CD4-positive, alpha-beta T cell (primary cell): ENCODE data around the gene KRTAP3-3. TPM values are rescaled to one million over a fixed set of nuclear protein-coding genes. Genes with fewer than 3 reads are reported as not detected.

Experiments used
- ATAC-seq: fragments of 200-7000 bp; cut with Tn5 transposase; one replicate; pipeline ENCODE4 v1.10.0; 2022; ENCODE audit warnings: mild to moderate bottlenecking; ENCODE audit not compliant: poor library complexity
- CTCF ChIA-PET: fragments of 350-600 bp; sonication (Branson Sonifier 250); formaldehyde crosslinking; loops from one replicate; lab custom pipeline; 2021; ENCODE audit warnings: antibody characterized with exemption, inconsistent platforms; lab: Charles Lee
- POLR2A ChIA-PET: fragments of 350-600 bp; sonication (Branson Sonifier 250); formaldehyde crosslinking; loops from one replicate; lab custom pipeline; 2021; ENCODE audit warnings: antibody characterized with exemption, inconsistent platforms; lab: Charles Lee
- DNase-seq, 14 experiments: peaks; one replicate each; pipeline ENCODE4 v3.0.0-alpha.2; 2013 to 2020; ENCODE audit warnings: mixed read lengths in 2 of 14
- H3K27ac ChIP-seq, 2 donors: one replicate each; pipeline versions ENCODE4 v1.5.1 to v1.7.0; 2013; ENCODE audit warnings: low read length in 2 of 2, low read depth in 1 of 2, mild to moderate bottlenecking in 1 of 2
- H3K27me3 ChIP-seq, 2 experiments: 1 replicate in 1 of 2; 2 replicates in 1 of 2; pipeline versions ENCODE4 v1.6.1 to v1.7.0; 2013; ENCODE audit warnings: low read length in 2 of 2, control low read depth in 1 of 2, mild to moderate bottlenecking in 1 of 2, moderate library complexity in 1 of 2; ENCODE audit not compliant: insufficient read depth in 2 of 2, control insufficient read depth in 1 of 2
- H3K36me3 ChIP-seq: one replicate; pipeline ENCODE4 v1.6.1; 2013; ENCODE audit warnings: low read length, control low read depth; ENCODE audit not compliant: insufficient read depth
- H3K4me1 ChIP-seq: one replicate; pipeline ENCODE4 v1.6.1; 2013; ENCODE audit warnings: low read length, control low read depth; ENCODE audit not compliant: insufficient read depth
- H3K4me3 ChIP-seq: one replicate; pipeline ENCODE4 v1.5.1; 2013; ENCODE audit warnings: mild to moderate bottlenecking, low read length, moderate library complexity
- H3K9me3 ChIP-seq, 2 experiments: 1 replicate in 1 of 2; 2 replicates in 1 of 2; pipeline versions ENCODE4 v1.6.1 to v1.7.0; 2013; ENCODE audit warnings: low read length in 2 of 2, mild to moderate bottlenecking in 2 of 2, control low read depth in 1 of 2, moderate library complexity in 1 of 2; ENCODE audit not compliant: control insufficient read depth in 1 of 2, insufficient read depth in 1 of 2
- H3K27ac Mint-ChIP-seq: one replicate; pipeline ENCODE4 v1.8.0; 2020; ENCODE audit warnings: mixed read lengths
- H3K27me3 Mint-ChIP-seq: one replicate; pipeline ENCODE4 v1.8.0; 2021; ENCODE audit warnings: mixed read lengths
- H3K36me3 Mint-ChIP-seq: one replicate; pipeline ENCODE4 v1.8.0; 2021; ENCODE audit warnings: low read depth, mixed read lengths
- H3K4me1 Mint-ChIP-seq: one replicate; pipeline ENCODE4 v1.8.0; 2021; ENCODE audit warnings: low read depth, mixed read lengths
- H3K4me3 Mint-ChIP-seq: one replicate; pipeline ENCODE4 v1.8.0; 2020; ENCODE audit warnings: mild to moderate bottlenecking, mixed read lengths
- H3K9me3 Mint-ChIP-seq: one replicate; pipeline ENCODE4 v1.8.0; 2020; ENCODE audit warnings: mixed read lengths
- CTCF ChIP-seq: fragments of 200-600 bp; IDR thresholded peaks from one replicate; pipeline ENCODE4 v1.8.0; 2022; ENCODE audit warnings: antibody characterized with exemption, mild to moderate bottlenecking
- intact Hi-C, 2 experiments: fragments of 100-400 bp; cut with DNase I in 1 of 2; cut with micrococcal nuclease in 1 of 2; formaldehyde crosslinking; loops; one replicate each; pipeline versions ENCODE4 v1.15.1 to v1.9.0; 2023 to 2025; cut with DNase I, micrococcal nuclease
- total RNA-seq, 174 experiments: library from RNA in 2 of 174; stranded (reverse) in 2 of 174; gene quantifications; one replicate each; pipeline ENCODE4 v1.2.3 and lab custom pipeline; 2021 to 2026

The KRTAP3-3 gene
- total RNA-seq, 2 experiments from 2014 or later, result not detected

DNA sequence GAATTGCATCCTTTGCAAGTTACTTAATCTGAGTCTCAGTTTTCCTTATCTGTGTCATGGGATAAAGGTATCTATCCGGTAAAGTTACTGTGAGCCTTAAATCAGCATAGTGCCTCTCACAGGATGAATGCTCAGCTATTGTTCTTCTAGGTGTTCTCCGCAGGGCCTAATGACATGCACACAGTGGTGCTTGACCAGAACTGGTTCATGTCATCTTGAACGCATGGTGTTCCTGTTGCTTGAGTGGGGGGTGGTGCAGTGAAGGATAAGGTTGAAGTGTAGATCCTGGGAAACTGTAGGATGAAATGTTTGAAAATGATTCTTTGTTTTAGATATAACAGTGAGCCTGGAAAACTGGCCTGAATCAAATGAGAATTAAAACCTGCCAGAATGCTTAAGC, 13.8 kb downstream of the KRTAP3-3 start:
- CTCF ChIA-PET, result no interaction called here

DNA sequence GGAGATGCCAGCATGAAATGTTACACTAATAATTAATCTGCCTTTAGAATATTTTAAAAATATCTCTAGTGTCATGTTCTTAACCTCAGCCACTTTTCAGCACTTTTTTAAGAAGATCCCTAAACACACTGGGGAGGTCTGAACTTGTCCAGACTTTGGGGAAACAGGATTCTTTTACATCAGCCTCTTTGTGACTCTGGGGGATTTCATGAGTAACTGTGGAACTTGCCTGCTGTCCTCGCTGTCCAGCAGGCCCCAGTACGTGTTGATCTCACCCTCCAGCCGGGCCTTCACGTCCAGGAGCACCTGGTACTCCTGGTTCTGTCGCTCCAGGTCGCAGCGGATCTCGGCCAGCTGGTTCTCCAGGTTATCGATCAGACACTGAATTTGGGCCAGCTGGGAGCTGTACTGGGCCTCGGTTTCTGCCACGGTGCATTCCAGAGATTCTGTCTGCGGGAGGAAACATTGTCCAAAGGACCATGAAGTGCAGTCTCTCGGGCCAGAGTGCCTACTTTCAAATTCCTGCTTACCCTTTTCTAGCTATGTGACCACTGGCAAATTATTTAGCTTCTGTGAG, 15.3 kb downstream of the KRTAP3-3 start:
- ChIA-PET CTCF (no interaction called here), POLR2A (no interaction called here)
- no peaks in the 10 kb centered on the region for H3K9me3 ChIP-seq
- Mint-ChIP-seq H3K27ac (no peak overlapping the region), H3K36me3 (no peaks in the 10 kb centered on the region), H3K27me3 (peaks cover 24% of the 10 kb centered on the region), H3K4me3 (no peak overlapping the region), H3K9me3 (no peaks in the 10 kb centered on the region), H3K4me1 (no peaks in the 10 kb centered on the region)
- intact Hi-C loops, result no loop called here
- H3K27me3 ChIP-seq, result peaks cover 3 to 8% of the 10 kb centered on the region in 2 experiments
- H3K4me1 ChIP-seq, result no peaks in the 10 kb centered on the region
- no peak overlapping the region for H3K27ac ChIP-seq
- H3K36me3 ChIP-seq, result no peaks in the 10 kb centered on the region
- DNase-seq (no peak), ATAC-seq (no peak)
- no peak for TF ChIP-seq CTCF
- H3K4me3 ChIP-seq, result no peak overlapping the region

More for the DNA sequence above, 13.8 kb downstream of the KRTAP3-3 start:
- H3K4me3 ChIP-seq, result no peak overlapping the region
- no peak overlapping the region for H3K4me3 Mint-ChIP-seq
- H3K9me3 Mint-ChIP-seq, result no peaks in the 10 kb centered on the region
- H3K36me3 Mint-ChIP-seq, result no peaks in the 10 kb centered on the region
- no peak overlapping the region for H3K27ac ChIP-seq
- H3K36me3 ChIP-seq, result no peaks in the 10 kb centered on the region
- DNase-seq (no peak), ATAC-seq (no peak)
- peaks cover 3 to 19% of the 10 kb centered on the region in 2 experiments for H3K27me3 ChIP-seq
- no peaks in the 10 kb centered on the region for H3K4me1 Mint-ChIP-seq
- intact Hi-C loops, result no loop called here
- H3K4me1 ChIP-seq, result no peaks in the 10 kb centered on the region
- POLR2A ChIA-PET, result no interaction called here
- no peak overlapping the region for H3K27ac Mint-ChIP-seq
- H3K27me3 Mint-ChIP-seq, result peaks cover 21% of the 10 kb centered on the region
- TF ChIP-seq CTCF, result no peak
- H3K9me3 ChIP-seq, result no peaks in the 10 kb centered on the region

DNA sequence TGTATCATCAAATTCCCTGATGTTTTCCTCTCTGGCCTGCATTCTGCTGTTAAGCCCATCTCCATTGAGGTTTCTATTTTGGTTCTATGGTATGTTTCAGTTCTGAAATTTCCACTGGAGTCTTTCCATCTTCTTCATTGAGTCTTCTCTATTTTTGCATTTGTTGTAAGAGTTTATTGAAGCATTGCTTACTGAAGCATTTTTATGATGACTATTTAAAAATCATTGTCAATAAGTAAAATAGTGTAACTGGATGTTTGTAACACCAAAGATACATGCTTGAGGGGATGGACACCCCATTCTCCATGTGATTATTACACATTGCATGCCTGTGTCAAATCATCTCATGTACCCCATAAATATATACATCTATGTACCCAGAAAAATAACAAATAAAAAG, 18.4 kb downstream of the KRTAP3-3 start:
- Mint-ChIP-seq H3K4me3 (no peak overlapping the region), H3K4me1 (no peaks in the 10 kb centered on the region), H3K27me3 (peaks cover 20% of the 10 kb centered on the region), H3K36me3 (no peaks in the 10 kb centered on the region), H3K9me3 (no peaks in the 10 kb centered on the region), H3K27ac (no peak overlapping the region)
- POLR2A ChIA-PET, result no interaction called here
- Histone ChIP-seq H3K4me1 (no peaks in the 10 kb centered on the region), H3K27ac (no peak overlapping the region), H3K36me3 (no peaks in the 10 kb centered on the region), H3K27me3 (peaks cover 3 to 8% of the 10 kb centered on the region in 2 experiments), H3K4me3 (no peak overlapping the region), H3K9me3 (no peaks in the 10 kb centered on the region)
- CTCF ChIA-PET, result no interaction called here
- DNase-seq (no peak), ATAC-seq (no peak)
- TF ChIP-seq CTCF, result no peak
- intact Hi-C loops, result no loop called here
